HepG2 (cell line): ENCODE results near the gene MCF2L. TPM values are rescaled to one million over a fixed set of nuclear protein-coding genes. Genes with fewer than 3 reads are reported as not detected.

ENCODE experiments used
- ARID5B ChIP-seq: IDR thresholded peaks from 2 replicates; pipeline ENCODE4 v1.4.0; 2020; ENCODE audit warnings: mild to moderate bottlenecking, missing genetic modification reagents
- E2F5 ChIP-seq: sonication (generic); formaldehyde crosslinking; conservative IDR thresholded peaks from 2 replicates; pipeline ENCODE4 v1.4.0; 2020; ENCODE audit warnings: missing genetic modification reagents
- FUBP1 ChIP-seq: sonication (generic); formaldehyde crosslinking; IDR thresholded peaks from 2 replicates; pipeline ENCODE4 v1.5.1; 2020; ENCODE audit warnings: missing genetic modification reagents, mild to moderate bottlenecking, borderline replicate concordance
- KDM2A ChIP-seq: sonication (generic); formaldehyde crosslinking; IDR thresholded peaks from 2 replicates; pipeline ENCODE4 v1.4.0; 2020; ENCODE audit warnings: low read depth, missing genetic modification reagents, borderline replicate concordance
- PAF1 ChIP-seq: IDR thresholded peaks from 2 replicates; pipeline ENCODE4 v1.6.1; 2016; ENCODE audit warnings: missing genetic modification reagents, missing compliant biosample characterization
- POLR2AphosphoS2 ChIP-seq: IDR thresholded peaks from 2 replicates; pipeline ENCODE4 v1.6.1; 2011; ENCODE audit warnings: low read depth, low read length, improper control_type of control experiment
- SUZ12 ChIP-seq: fragments of 150-350 bp; IDR thresholded peaks from 2 replicates; pipeline ENCODE4 v1.6.1; 2014; ENCODE audit warnings: low read depth, low read length
- ZHX2 ChIP-seq, 2 experiments: sonication (generic) in 1 of 2; formaldehyde crosslinking in 1 of 2; IDR thresholded peaks; 2 replicates each; pipeline versions ENCODE4 v1.6.1 to v1.9.0; 2014 to 2022; ENCODE audit warnings: antibody characterized with exemption in 1 of 2, borderline replicate concordance in 1 of 2, inconsistent platforms in 1 of 2, low read depth in 1 of 2, missing genetic modification reagents in 1 of 2
- ZNF124 ChIP-seq: sonication (generic); formaldehyde crosslinking; IDR thresholded peaks from 2 replicates; pipeline ENCODE4 v1.4.0; 2020; ENCODE audit warnings: missing genetic modification reagents
- ZNF143 ChIP-seq: sonication (generic); formaldehyde crosslinking; IDR thresholded peaks from 2 replicates; pipeline ENCODE4 v1.4.0; 2020; ENCODE audit warnings: missing genetic modification reagents
- ZNF180 ChIP-seq: sonication (generic); formaldehyde crosslinking; IDR thresholded peaks from 2 replicates; pipeline ENCODE4 v1.4.0; 2020; ENCODE audit warnings: low read depth, missing genetic modification reagents, borderline replicate concordance
- ZNF574 ChIP-seq: sonication (generic); formaldehyde crosslinking; IDR thresholded peaks from 2 replicates; pipeline ENCODE4 v1.4.0; 2020; ENCODE audit warnings: missing genetic modification reagents
- polyA plus RNA-seq, 8 experiments: library from polyadenylated mRNA; depleted of rRNA in 3 of 8; stranded (reverse) in 7 of 8; unstranded in 1 of 8; fragments of >200 nt; fragmentation: Illumina TruSeq in 4 of 8; extraction: Trizol in 4 of 8; gene quantifications; 2 replicates each; pipeline versions ENCODE4 v1.2.1 to v1.2.3, GENCODE V29; 2011 to 2016; ENCODE audit warnings: low read depth in 4 of 8, missing spikeins in 1 of 8, mixed read lengths in 1 of 8; ENCODE audit not compliant: insufficient read depth in 1 of 8
- total RNA-seq, 5 experiments: library from RNA; depleted of rRNA; stranded (reverse); fragments of >200 nt; fragmentation: Illumina TruSeq; extraction: Trizol; gene quantifications; 2 replicates each; pipeline ENCODE4 v1.2.3, GENCODE V29; 2016; ENCODE audit warnings: low read depth in 1 of 5

Gene MCF2L
- total and polyA plus RNA-seq, 2 of the 13 experiments (the other 11 are each of a cell fraction or from before 2014, with no cell fraction given): 19.4 to 28.4 TPM

- TF ChIP-seq ZHX2 (IDR thresholded peaks at IDR 0.05; ENCODE audit: low read depth) (no peak), ZHX2 (CRISPR knock-in tag; IDR thresholded peaks at IDR 0.05; ENCODE audit: borderline replicate concordance) (no peak), ZNF574 (CRISPR knock-in tag) (no peak; the same call in 1 of the 2 replicates), KDM2A (CRISPR knock-in tag) (peak; percentile 87), ARID5B (CRISPR knock-in tag) (no peak; the same call in 1 of the 2 replicates), ZNF143 (CRISPR knock-in tag) (no peak), PAF1 (CRISPR knock-in tag) (no peak), POLR2AphosphoS2 (no peak), FUBP1 (no peak), ZNF124 (peak; percentile 80; the same call in 1 of the 2 replicates), E2F5 (CRISPR knock-in tag) (no peak), SUZ12 (no peak), ZNF180 (no peak)
Observed at GRCh38 chr13:112942689-112943308, 26.2 kb upstream of the MCF2L start (continued).
